Measurements from ENCODE around the gene PACS1. TPM values are rescaled to one million over a fixed set of nuclear protein-coding genes. Genes with fewer than 3 reads are reported as not detected.

PACS1 gene
- total and polyA plus RNA-seq, 8 donors, result 14.7 to 269 (median 51.0) TPM

DNA sequence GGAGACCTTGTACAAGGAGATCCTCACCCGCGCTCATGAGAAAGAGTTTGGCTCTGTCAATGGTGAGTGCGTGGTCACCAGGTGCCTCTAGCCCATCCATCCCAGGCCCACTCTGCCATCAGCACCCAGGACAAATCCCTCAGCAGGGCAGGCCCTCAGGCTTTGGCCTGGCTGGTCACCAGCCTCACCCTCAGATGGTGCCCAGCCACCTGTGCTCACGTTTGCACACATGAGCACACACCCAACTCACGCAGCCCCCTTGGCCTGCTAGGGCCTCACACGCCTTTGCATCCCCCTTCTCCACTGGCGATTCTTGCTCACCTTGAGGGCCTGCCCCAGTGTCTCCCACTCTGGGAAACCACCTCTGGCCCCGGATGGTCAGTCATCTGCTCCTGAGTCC lies 194.3 kb downstream of the PACS1 start:
- intact Hi-C loops (cut with DNase I; ENCODE audit: low total_unique reads), result loop anchor here (5.0 kb wide), 1 partner anchor 42 kb away; no protein-coding TSS in a partner anchor
- 78 to 90% (median 88%) methylated on average over 8 of the region's 8 CpGs for WGBS, 5 donors
- Histone ChIP-seq H3K4me3 (no peak overlapping the region), H3K4me1 (peaks cover 7 to 25% (median 23%) of the 10 kb centered on the region in 4 donors), H3K27ac (no peak overlapping the region), H3K9me3 (no peaks in the 10 kb centered on the region), H3K27me3 (no peaks in the 10 kb centered on the region), H3K36me3 (peaks cover 25 to 72% (median 70%) of the 10 kb centered on the region in 4 donors)
- TF ChIP-seq POLR2AphosphoS5 (IDR thresholded peaks at IDR 0.05), result no peak
- TF ChIP-seq POLR2A (IDR thresholded peaks at IDR 0.05), result no peak
- DNase-seq, result no peak

DNA sequence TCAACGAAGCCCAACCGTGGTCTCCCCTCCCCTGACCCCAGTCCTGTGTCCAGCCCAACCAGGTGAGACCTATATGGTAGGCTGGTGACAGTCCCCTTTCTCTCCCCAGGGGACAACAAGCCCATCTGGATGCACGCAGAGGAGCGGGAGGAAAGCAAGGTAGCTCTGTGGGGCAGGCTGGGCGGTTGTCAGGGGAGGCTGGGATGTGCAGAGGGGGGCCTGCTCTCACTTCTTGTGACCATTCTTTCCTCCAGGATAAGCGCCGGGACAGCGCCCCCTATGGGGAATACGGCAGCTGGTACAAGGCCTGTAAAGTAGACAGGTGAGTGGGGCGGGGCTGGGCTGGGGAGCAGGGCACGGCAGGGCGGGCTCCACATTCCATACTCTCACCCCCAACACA lies 194.8 kb downstream of the PACS1 start:
- intact Hi-C loops (cut with DNase I; ENCODE audit: low total_unique reads), result loop anchor here (5.0 kb wide), 1 partner anchor 43 kb away; no protein-coding TSS in a partner anchor
- H3K4me1 ChIP-seq, result peaks cover 13 to 30% (median 28%) of the 10 kb centered on the region in 4 donors
- peaks cover 25 to 67% (median 66%) of the 10 kb centered on the region in 4 donors for H3K36me3 ChIP-seq
- no peaks in the 10 kb centered on the region for H3K27me3 ChIP-seq
- TF ChIP-seq, protein P1, sequence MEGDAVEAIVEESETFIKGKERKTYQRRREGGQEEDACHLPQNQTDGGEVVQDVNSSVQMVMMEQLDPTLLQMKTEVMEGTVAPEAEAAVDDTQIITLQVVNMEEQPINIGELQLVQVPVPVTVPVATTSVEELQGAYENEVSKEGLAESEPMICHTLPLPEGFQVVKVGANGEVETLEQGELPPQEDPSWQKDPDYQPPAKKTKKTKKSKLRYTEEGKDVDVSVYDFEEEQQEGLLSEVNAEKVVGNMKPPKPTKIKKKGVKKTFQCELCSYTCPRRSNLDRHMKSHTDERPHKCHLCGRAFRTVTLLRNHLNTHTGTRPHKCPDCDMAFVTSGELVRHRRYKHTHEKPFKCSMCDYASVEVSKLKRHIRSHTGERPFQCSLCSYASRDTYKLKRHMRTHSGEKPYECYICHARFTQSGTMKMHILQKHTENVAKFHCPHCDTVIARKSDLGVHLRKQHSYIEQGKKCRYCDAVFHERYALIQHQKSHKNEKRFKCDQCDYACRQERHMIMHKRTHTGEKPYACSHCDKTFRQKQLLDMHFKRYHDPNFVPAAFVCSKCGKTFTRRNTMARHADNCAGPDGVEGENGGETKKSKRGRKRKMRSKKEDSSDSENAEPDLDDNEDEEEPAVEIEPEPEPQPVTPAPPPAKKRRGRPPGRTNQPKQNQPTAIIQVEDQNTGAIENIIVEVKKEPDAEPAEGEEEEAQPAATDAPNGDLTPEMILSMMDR (IDR thresholded peaks at IDR 0.05), result peak in 2 of 7 experiments; percentile 24 to 27
- no peak for TF ChIP-seq EP300 (IDR thresholded peaks at IDR 0.05)
- no peaks in the 10 kb centered on the region for H3K9me3 ChIP-seq
- peak; percentile 36 to 39 for DNase-seq
- H3K27ac ChIP-seq, result no peak overlapping the region
- 65 to 82% (median 70%) methylated on average over 9 to 12 of the region's 12 CpGs for WGBS, 5 donors
- H3K4me3 ChIP-seq, result no peak overlapping the region

DNA sequence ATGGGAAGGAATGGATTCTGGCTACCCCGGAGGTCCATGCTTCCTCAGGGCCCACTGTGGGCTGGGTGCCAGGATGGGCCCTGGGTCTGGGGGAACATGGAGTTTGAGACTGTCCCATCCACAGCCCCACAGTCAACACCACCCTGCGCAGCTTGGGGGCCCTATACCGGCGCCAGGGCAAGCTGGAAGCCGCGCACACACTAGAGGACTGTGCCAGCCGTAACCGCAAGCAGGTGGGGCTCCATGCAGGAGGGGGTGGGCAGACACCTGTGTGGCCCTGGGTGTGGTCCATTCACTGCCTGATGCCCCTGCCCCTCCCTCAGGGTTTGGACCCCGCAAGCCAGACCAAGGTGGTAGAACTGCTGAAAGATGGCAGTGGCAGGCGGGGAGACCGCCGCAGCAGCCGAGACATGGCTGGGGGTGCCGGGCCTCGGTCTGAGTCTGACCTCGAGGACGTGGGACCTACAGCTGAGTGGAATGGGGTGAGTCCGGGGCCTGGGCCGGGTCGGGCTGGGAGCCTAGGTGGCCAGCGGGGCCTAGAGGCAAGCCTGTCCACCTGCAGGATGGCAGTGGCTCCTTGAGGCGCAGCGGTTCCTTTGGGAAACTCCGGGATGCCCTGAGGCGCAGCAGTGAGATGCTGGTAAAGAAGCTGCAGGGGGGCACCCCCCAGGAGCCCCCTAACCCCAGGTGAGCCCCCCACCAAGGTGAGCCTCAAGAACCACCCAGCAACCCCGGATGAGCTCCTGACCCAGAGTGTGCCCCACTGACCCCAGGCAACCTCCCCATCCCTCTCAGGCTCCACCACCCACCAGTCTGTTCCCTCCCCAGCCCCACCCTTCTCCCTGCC lies 195.7 kb downstream of the PACS1 start:
- WGBS, 5 donors, result 90 to 98% (median 94%) methylated on average over 14 to 26 of the region's 26 CpGs
- H3K4me3 ChIP-seq, result no peak overlapping the region
- TF ChIP-seq EP300 (IDR thresholded peaks at IDR 0.05) (no peak), POLR2A (IDR thresholded peaks at IDR 0.05) (no peak), POLR2AphosphoS5 (IDR thresholded peaks at IDR 0.05) (no peak)
- TF ChIP-seq, protein P1 (IDR thresholded peaks at IDR 0.05), result no peak
- intact Hi-C loops (cut with DNase I; ENCODE audit: low total_unique reads), result no loop called here
- H3K9me3 ChIP-seq, result no peaks in the 10 kb centered on the region
- no peak for DNase-seq
- H3K36me3 ChIP-seq, result peaks cover 20 to 62% (median 60%) of the 10 kb centered on the region in 4 donors
- H3K27me3 ChIP-seq, result no peaks in the 10 kb centered on the region
- peak overlapping the region in 1 of 5 donors; percentile 98 for H3K27ac ChIP-seq
- H3K4me1 ChIP-seq, result peaks cover 16 to 38% (median 37%) of the 10 kb centered on the region in 4 donors

DNA sequence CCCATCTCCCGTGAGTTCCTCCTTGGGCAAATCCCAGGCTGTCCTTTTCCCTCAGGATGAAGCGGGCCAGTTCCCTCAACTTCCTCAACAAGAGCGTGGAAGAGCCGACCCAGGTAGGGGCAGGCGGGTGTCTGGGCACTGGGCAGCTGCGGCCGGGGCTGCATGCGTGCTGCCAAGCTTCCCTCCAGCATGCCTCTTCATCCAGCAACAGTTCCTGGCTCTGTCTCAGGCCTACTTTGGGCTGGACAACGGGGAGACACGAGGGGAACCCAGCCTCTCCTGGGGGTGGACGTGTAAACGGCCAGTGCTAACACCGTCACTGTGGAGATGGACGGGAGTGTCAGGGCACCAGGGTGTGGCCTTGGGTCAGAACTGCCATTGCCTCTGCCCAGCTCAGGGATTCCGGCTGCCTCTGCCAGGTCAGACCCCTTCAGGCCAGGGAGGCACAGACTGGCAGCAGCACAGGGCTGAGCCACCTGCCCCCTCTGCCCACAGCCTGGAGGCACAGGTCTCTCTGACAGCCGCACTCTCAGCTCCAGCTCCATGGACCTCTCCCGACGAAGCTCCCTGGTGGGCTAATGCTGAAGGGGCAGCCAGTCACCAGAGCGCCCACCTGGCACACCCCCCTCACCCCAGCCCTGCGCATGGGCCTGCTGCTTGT lies 196.4 kb downstream of the PACS1 start:
- intact Hi-C loops (cut with DNase I; ENCODE audit: low total_unique reads), result no loop called here
- no peaks in the 10 kb centered on the region for H3K27me3 ChIP-seq
- H3K27ac ChIP-seq, result peak overlapping the region; percentile 90 to 98 (median 98)
- no peaks in the 10 kb centered on the region for H3K9me3 ChIP-seq
- H3K36me3 ChIP-seq, result peaks cover 20 to 58% (median 54%) of the 10 kb centered on the region in 4 donors
- peaks cover 16 to 46% (median 43%) of the 10 kb centered on the region in 4 donors for H3K4me1 ChIP-seq
- TF ChIP-seq POLR2A (IDR thresholded peaks at IDR 0.05), result no peak
- no peak for TF ChIP-seq POLR2AphosphoS5 (IDR thresholded peaks at IDR 0.05)
- TF ChIP-seq, protein P1 (IDR thresholded peaks at IDR 0.05), result no peak
- no peak for TF ChIP-seq EP300 (IDR thresholded peaks at IDR 0.05)
- H3K4me3 ChIP-seq, result peak overlapping the region; percentile 72 to 81 (median 78)
- DNase-seq, result peak in 1 of 2 donors; percentile 30
- WGBS, 5 donors, result 73 to 84% (median 80%) methylated on average over 11 to 20 of the region's 20 CpGs

Measured in stomach (tissue), 9 donors.